ENCODE measurements around the gene AGMAT. TPM values are rescaled to one million over a fixed set of nuclear protein-coding genes. Genes with fewer than 3 reads are reported as not detected.

Gene AGMAT
- total and polyA plus RNA-seq, 2 donors (not counting 1 experiment from before 2014, with no cell fraction given), result 3.5 to 3.7 TPM

GRCh38 chr1:15524283-15525049 lies 60.4 kb downstream of the AGMAT start:
- Histone ChIP-seq H3K27ac (ENCODE audit: low read length in 2 of 2) (peak overlapping the region; percentile 99), H3K27me3 (replicated peaks in 1 of 4; ENCODE audit: control extremely low read depth in 1 of 4, control insufficient read depth in 3 of 4, insufficient read depth in 4 of 4, low read length in 3 of 4) (no peaks in the 10 kb centered on the region), H3K4me3 (ENCODE audit: control extremely low read depth in 1 of 5, extremely low read depth in 1 of 5, insufficient read depth in 1 of 5, low read depth in 2 of 5, low read length in 4 of 5) (peak overlapping the region in 4 of 5 experiments; percentile 72 to 91 (median 74)), H3K9me3 (ENCODE audit: control extremely low read depth in 1 of 3, control insufficient read depth in 2 of 3, insufficient read depth in 1 of 3, low read length in 2 of 3) (no peaks in the 10 kb centered on the region), H4K20me1 (ENCODE audit: control insufficient read depth, insufficient read depth, low read length, poor library complexity, severe bottlenecking) (peaks cover 6% of the 10 kb centered on the region), H2AFZ (ENCODE audit: insufficient read depth, low read depth, low read length, poor library complexity, severe bottlenecking) (peak overlapping the region; percentile 85), H3K4me2 (replicated peaks; ENCODE audit: low read depth, low read length, poor library complexity, severe bottlenecking) (peak overlapping the region; percentile 92), H3K79me2 (ENCODE audit: control insufficient read depth, insufficient read depth, low read length) (peaks cover 62% of the 10 kb centered on the region), H3K36me3 (replicated peaks in 1 of 2; ENCODE audit: control extremely low read depth in 1 of 2, control insufficient read depth in 1 of 2, extremely low read depth in 1 of 2, insufficient read depth in 2 of 2, low read length in 1 of 2) (no peaks in the 10 kb centered on the region), H3K4me1 (ENCODE audit: control insufficient read depth in 2 of 2, insufficient read depth in 2 of 2, low read length in 2 of 2) (peaks cover 28 to 34% of the 10 kb centered on the region in 2 donors), H3K9ac (ENCODE audit: low read length) (peak overlapping the region; percentile 79)
- H3K9me3 Mint-ChIP-seq (ENCODE audit: insufficient read depth), result no peaks in the 10 kb centered on the region
- peaks cover 55% of the 10 kb centered on the region for H3K4me1 Mint-ChIP-seq
- H3K4me3 Mint-ChIP-seq, result peak overlapping the region; percentile 89
- DNase-seq, result peak; percentile 100
- ChIA-PET CTCF (no interaction called here), POLR2A (interaction anchor here (0.6 to 1.3 kb wide), 4 partner anchors 9 to 323 kb away, joined by 3 to 5 read pairs (median 3); partner anchors contain the start of genes DDI2 and SPEN)
- WGBS (ENCODE audit: insufficient coverage), result under 1% methylated on average over 80 of the region's 88 CpGs
- intact Hi-C loops (cut with micrococcal nuclease), result loop anchor here (2.0 to 10.0 kb wide), 6 partner anchors 117 to 1120 kb away; partner anchors contain the start of genes CPLANE2, EFHD2, NECAP2 and PLEKHM2
- no peaks in the 10 kb centered on the region for H3K27me3 Mint-ChIP-seq
- TF ChIP-seq CTCF (IDR thresholded peaks at IDR 0.05), result no peak
- TF ChIP-seq EZH2 (IDR thresholded peaks at IDR 0.05; ENCODE audit: borderline replicate concordance, insufficient read depth, low read depth, low read length, poor library complexity, severe bottlenecking), result no peak
- peak overlapping the region; percentile 99 for H3K27ac Mint-ChIP-seq
- peak; percentile 65 for ATAC-seq (ENCODE audit: low read depth)

DNA sequence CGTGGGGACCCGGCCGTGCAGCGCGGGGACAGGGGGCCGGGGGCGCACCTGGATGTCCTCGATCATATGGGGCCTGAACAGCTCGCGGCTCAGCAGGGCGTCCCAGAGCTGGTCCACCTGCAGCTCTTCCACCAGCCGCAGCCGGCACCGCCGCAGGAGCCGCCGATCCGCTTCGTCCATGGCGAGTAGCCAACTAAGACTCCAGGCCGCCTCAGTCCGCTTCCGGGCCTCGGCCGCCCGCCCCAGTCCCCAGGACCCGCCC lies 60.9 kb downstream of the AGMAT start, which contains the start of gene CASP9:
Gene CASP9, minus strand, starts transcription at position 195 of the 262 bp plus-strand sequence. Its CDS starts 15 bp downstream, at position 180.
- Histone ChIP-seq H3K4me3 (ENCODE audit: control extremely low read depth in 1 of 5, extremely low read depth in 1 of 5, insufficient read depth in 1 of 5, low read depth in 2 of 5, low read length in 4 of 5) (peak within 1 kb of the TSS; percentile 73 to 91 (median 84)), H3K9me3 (ENCODE audit: control extremely low read depth in 1 of 3, control insufficient read depth in 2 of 3, insufficient read depth in 1 of 3, low read length in 2 of 3) (no peaks in the 10 kb centered on the region), H3K4me2 (replicated peaks; ENCODE audit: low read depth, low read length, poor library complexity, severe bottlenecking) (peak within 1 kb of the TSS; percentile 92), H3K36me3 (replicated peaks in 1 of 2; ENCODE audit: control extremely low read depth in 1 of 2, control insufficient read depth in 1 of 2, extremely low read depth in 1 of 2, insufficient read depth in 2 of 2, low read length in 1 of 2) (no peaks in the 10 kb centered on the region), H2AFZ (ENCODE audit: insufficient read depth, low read depth, low read length, poor library complexity, severe bottlenecking) (peak within 1 kb of the TSS; percentile 85), H3K4me1 (ENCODE audit: control insufficient read depth in 2 of 2, insufficient read depth in 2 of 2, low read length in 2 of 2) (peaks cover 28 to 34% of the 10 kb centered on the region in 2 donors), H3K79me2 (ENCODE audit: control insufficient read depth, insufficient read depth, low read length) (peaks cover 66% of the 10 kb centered on the region), H3K27me3 (replicated peaks in 1 of 4; ENCODE audit: control extremely low read depth in 1 of 4, control insufficient read depth in 3 of 4, insufficient read depth in 4 of 4, low read length in 3 of 4) (no peaks in the 10 kb centered on the region), H3K9ac (ENCODE audit: low read length) (peak within 1 kb of the TSS; percentile 88), H4K20me1 (ENCODE audit: control insufficient read depth, insufficient read depth, low read length, poor library complexity, severe bottlenecking) (peaks cover 6% of the 10 kb centered on the region), H3K27ac (ENCODE audit: low read length in 2 of 2) (peak within 1 kb of the TSS; percentile 99)
- H3K4me3 Mint-ChIP-seq, result peak within 1 kb of the TSS; percentile 89
- peak within 1 kb of the TSS; percentile 99 for H3K27ac Mint-ChIP-seq
- WGBS (ENCODE audit: insufficient coverage), result under 1% methylated on average over 27 of the region's 27 CpGs
- POLR2A ChIA-PET, result interaction anchor here (0.6 to 1.3 kb wide), 4 partner anchors 9 to 324 kb away, joined by 3 to 5 read pairs (median 3); partner anchors contain the start of genes DDI2 and SPEN
- H3K9me3 Mint-ChIP-seq (ENCODE audit: insufficient read depth), result no peaks in the 10 kb centered on the region
- ATAC-seq (ENCODE audit: low read depth), result no peak
- CTCF ChIA-PET, result no interaction called here
- H3K4me1 Mint-ChIP-seq, result peaks cover 55% of the 10 kb centered on the region
- no peak for TF ChIP-seq EZH2 (IDR thresholded peaks at IDR 0.05; ENCODE audit: borderline replicate concordance, insufficient read depth, low read depth, low read length, poor library complexity, severe bottlenecking)
- no peak for TF ChIP-seq CTCF (IDR thresholded peaks at IDR 0.05)
- H3K27me3 Mint-ChIP-seq, result no peaks in the 10 kb centered on the region
- DNase-seq, result no peak
- intact Hi-C loops (cut with micrococcal nuclease), result loop anchor here (2.0 to 10.0 kb wide), 6 partner anchors 117 to 1121 kb away; partner anchors contain the start of genes CPLANE2, EFHD2, NECAP2 and PLEKHM2

Measured in B cell (primary cell).